Left ventricle myocardium inferior (tissue), 1 donor: ENCODE data around the gene BPGM. TPM values are rescaled to one million over a fixed set of nuclear protein-coding genes. Genes with fewer than 3 reads are reported as not detected.

Source experiments
- DNase-seq: peaks from one replicate; pipeline ENCODE4 v3.0.0-alpha.2; 2020
- H3K27ac ChIP-seq: fragments of 200-600 bp; replicated peaks from 2 replicates; pipeline ENCODE4 v1.8.0; 2021
- H3K27me3 ChIP-seq: fragments of 200-600 bp; 2 replicates; pipeline ENCODE4 v1.8.0; 2021; ENCODE audit warnings: low read depth
- H3K36me3 ChIP-seq: fragments of 200-600 bp; 2 replicates; pipeline ENCODE4 v1.8.0; 2021
- H3K4me1 ChIP-seq: fragments of 200-600 bp; 2 replicates; pipeline ENCODE4 v1.8.0; 2021
- H3K4me3 ChIP-seq: fragments of 200-600 bp; 2 replicates; pipeline ENCODE4 v1.8.0; 2021; ENCODE audit warnings: mild to moderate bottlenecking, moderate library complexity
- H3K9me3 ChIP-seq: fragments of 200-600 bp; replicated peaks from 2 replicates; pipeline ENCODE4 v1.8.0; 2021
- intact Hi-C: fragments of 100-400 bp; cut with micrococcal nuclease; formaldehyde crosslinking; loops from one replicate; pipeline ENCODE4 v1.11.0; 2022
- total RNA-seq: library from RNA; stranded (reverse); fragmentation: NEBNext Ultra II Directional; extraction: Animal tissue kit (Norgen Biotek cat#: 25700); gene quantifications from one replicate; pipeline ENCODE4 v1.2.1, GENCODE V29; 2021
- TF ChIP-seq, protein P1 (sequence below): fragments of 200-600 bp; IDR thresholded peaks from 2 replicates; pipeline ENCODE4 v1.8.0; 2021; ENCODE audit warnings: antibody characterized with exemption, mild to moderate bottlenecking, borderline replicate concordance
- donor health status: DM: no; HTN: yes; CAD: no; lungs with severe emphysema.

BPGM gene
- total RNA-seq, 1 donor from 2014 or later, result 13.9 TPM

DNA sequence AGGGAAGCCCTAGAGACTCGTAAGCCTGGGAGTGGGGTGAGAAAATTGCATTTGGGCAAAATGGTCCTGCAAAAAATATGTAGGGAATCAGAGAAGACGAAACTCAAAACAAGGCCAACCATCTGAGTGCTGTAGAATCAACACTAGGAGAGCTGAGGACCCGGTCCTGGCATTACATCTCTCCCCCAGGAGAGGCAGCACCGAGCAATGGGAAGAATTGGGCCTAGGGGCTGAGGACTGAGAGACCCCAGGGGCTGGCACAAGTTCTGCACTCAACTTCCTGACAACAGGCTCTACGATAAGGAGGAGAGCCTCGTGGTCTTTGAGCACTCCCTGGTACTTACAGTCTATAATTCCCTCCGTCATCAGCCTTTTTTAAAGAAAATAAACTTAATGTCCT, 47.6 kb downstream of the BPGM start:
- TF ChIP-seq, protein P1, sequence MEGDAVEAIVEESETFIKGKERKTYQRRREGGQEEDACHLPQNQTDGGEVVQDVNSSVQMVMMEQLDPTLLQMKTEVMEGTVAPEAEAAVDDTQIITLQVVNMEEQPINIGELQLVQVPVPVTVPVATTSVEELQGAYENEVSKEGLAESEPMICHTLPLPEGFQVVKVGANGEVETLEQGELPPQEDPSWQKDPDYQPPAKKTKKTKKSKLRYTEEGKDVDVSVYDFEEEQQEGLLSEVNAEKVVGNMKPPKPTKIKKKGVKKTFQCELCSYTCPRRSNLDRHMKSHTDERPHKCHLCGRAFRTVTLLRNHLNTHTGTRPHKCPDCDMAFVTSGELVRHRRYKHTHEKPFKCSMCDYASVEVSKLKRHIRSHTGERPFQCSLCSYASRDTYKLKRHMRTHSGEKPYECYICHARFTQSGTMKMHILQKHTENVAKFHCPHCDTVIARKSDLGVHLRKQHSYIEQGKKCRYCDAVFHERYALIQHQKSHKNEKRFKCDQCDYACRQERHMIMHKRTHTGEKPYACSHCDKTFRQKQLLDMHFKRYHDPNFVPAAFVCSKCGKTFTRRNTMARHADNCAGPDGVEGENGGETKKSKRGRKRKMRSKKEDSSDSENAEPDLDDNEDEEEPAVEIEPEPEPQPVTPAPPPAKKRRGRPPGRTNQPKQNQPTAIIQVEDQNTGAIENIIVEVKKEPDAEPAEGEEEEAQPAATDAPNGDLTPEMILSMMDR, result no peak
- H3K4me3 ChIP-seq, result no peak overlapping the region
- no peaks in the 10 kb centered on the region for H3K36me3 ChIP-seq
- no peaks in the 10 kb centered on the region for H3K9me3 ChIP-seq
- H3K4me1 ChIP-seq, result peaks cover 13% of the 10 kb centered on the region
- peak overlapping the region; percentile 30 for H3K27ac ChIP-seq
- no peaks in the 10 kb centered on the region for H3K27me3 ChIP-seq
- intact Hi-C loops, result loop anchor here (10.0 kb wide), 1 partner anchor 61 kb away; no protein-coding TSS in a partner anchor
- DNase-seq, result no peak

DNA sequence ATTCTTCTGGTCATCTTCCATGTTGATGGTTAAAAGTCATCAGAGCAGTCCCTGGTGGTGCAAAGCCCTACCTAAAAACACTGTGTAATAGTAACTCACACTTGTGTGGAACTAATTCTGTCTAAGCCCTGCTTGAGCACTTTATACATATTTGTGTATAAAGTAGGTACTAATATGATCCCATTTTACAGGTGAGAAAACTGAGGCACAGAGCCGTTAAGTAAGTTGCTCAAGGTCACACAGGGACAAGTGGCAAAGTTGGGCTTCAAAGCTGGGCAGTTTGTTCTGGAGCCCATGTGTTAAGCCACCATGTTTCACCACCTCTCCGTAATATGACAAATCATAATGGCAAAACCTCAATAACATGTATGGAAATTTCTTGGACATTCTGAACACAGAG, 48.1 kb downstream of the BPGM start:
- no peak overlapping the region for H3K4me3 ChIP-seq
- DNase-seq, result no peak
- no peaks in the 10 kb centered on the region for H3K36me3 ChIP-seq
- H3K27ac ChIP-seq, result peak overlapping the region; percentile 30
- no peaks in the 10 kb centered on the region for H3K27me3 ChIP-seq
- TF ChIP-seq, protein P1, result no peak
- H3K4me1 ChIP-seq, result peaks cover 13% of the 10 kb centered on the region
- no peaks in the 10 kb centered on the region for H3K9me3 ChIP-seq
- intact Hi-C loops, result loop anchor here (10.0 kb wide), 1 partner anchor 60 kb away; no protein-coding TSS in a partner anchor

DNA sequence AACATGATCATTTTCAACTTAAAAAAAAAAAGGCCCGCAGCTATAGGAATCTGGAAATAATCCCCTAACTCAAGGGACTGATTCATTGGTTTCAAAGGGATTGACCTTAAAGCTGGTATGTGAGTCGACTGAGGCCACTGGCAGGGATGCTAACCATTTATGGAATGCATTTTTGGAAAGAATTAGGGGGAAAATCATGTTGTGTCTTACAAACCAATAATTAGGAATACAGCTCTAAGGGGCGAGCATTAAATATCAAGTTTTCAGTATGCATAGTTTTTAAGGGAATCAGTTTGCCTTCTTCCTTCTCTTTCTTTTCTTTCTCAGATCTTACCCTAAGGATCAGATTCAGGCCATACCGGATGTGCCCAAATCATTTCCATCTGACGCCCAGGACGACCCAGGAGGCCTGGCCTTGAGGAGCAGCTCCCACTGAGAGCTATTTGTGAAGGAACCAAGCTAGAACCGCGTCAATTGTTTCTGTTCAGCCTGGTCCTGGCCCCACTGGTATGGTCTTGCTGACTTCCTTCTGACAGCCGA, 48.7 kb downstream of the BPGM start:
- DNase-seq, result peak; percentile 35

DNA sequence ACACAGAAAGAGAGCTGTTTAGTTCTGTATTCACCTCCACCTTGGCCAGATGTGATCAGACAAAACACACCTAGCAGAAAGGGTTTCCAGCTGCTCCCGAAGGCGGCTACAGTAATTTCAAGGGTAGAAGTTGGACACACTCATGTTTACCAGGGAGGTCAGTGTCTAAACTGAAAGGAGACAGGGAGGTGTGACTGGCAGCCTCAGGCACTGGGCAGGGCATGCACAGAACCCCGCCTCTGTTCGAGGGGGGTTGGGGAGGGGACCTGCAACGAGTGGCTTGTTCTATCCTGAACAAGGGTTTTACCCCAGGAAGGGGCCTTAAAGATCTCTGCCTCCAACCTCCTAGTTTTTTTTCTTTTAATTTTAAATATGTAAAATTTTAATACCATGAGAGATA, 49.6 kb downstream of the BPGM start:
- Histone ChIP-seq H3K36me3 (no peaks in the 10 kb centered on the region), H3K27me3 (no peaks in the 10 kb centered on the region), H3K27ac (peak overlapping the region; percentile 30), H3K9me3 (no peaks in the 10 kb centered on the region), H3K4me1 (peaks cover 5% of the 10 kb centered on the region), H3K4me3 (no peak overlapping the region)
- no peak for DNase-seq
- intact Hi-C loops, result loop anchor here (10.0 kb wide), 1 partner anchor 59 kb away; no protein-coding TSS in a partner anchor
- TF ChIP-seq, protein P1, result no peak

More for the DNA sequence above, 48.7 kb downstream of the BPGM start:
- no peaks in the 10 kb centered on the region for H3K27me3 ChIP-seq
- H3K36me3 ChIP-seq, result no peaks in the 10 kb centered on the region
- intact Hi-C loops, result loop anchor here (10.0 kb wide), 1 partner anchor 59 kb away; no protein-coding TSS in a partner anchor
- peaks cover 10% of the 10 kb centered on the region for H3K4me1 ChIP-seq
- H3K4me3 ChIP-seq, result no peak overlapping the region
- no peaks in the 10 kb centered on the region for H3K9me3 ChIP-seq
- peak overlapping the region; percentile 30 for H3K27ac ChIP-seq
- TF ChIP-seq, protein P1, result no peak

DNA sequence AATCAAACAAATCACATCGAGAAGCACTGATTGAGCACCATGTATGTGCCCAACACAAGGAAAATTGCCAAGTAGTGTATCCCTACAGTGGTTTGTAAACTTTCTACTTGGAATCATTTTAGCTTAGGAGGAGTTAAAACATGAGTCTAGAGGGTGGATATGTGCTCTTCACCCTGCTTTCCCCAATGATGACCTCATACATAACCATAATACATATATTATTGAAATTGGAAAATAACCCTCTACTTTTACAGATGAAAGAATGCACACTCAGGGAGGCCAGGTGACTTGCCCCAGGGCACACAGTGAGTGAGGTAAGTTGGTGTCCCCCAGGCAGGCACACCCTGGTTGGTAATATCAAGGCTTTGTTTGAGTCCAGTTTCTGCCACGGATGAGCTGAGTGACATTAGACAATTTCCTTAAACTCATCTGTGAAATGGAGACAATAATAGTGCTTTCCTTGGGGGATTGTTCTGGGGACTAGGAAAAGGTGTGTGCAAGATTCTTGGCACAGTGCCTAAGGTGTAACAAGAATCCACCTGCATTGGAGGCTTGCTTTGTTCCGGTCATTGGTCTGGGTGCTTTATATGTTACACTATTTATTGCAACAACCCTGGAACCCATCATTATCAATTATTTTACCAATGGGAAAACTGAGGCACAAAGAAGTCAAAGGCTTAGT, 50.7 kb downstream of the BPGM start:
- Histone ChIP-seq H3K36me3 (no peaks in the 10 kb centered on the region), H3K4me3 (no peak overlapping the region), H3K27ac (no peak overlapping the region), H3K9me3 (no peaks in the 10 kb centered on the region), H3K4me1 (peaks cover under 1% of the 10 kb centered on the region), H3K27me3 (no peaks in the 10 kb centered on the region)
- no peak for DNase-seq
- intact Hi-C loops, result loop anchor here (10.0 kb wide), 1 partner anchor 57 kb away; no protein-coding TSS in a partner anchor
- TF ChIP-seq, protein P1, result no peak
